Measurements from ENCODE around the gene NT5M. TPM values are rescaled to one million over a fixed set of nuclear protein-coding genes. Genes with fewer than 3 reads are reported as not detected.
A peak's percentile ranks its signal among the peaks of the same experiment; 100 is the strongest.

Gene NT5M
- total RNA-seq, 1 donor from 2014 or later, result 8.4 TPM

DNA sequence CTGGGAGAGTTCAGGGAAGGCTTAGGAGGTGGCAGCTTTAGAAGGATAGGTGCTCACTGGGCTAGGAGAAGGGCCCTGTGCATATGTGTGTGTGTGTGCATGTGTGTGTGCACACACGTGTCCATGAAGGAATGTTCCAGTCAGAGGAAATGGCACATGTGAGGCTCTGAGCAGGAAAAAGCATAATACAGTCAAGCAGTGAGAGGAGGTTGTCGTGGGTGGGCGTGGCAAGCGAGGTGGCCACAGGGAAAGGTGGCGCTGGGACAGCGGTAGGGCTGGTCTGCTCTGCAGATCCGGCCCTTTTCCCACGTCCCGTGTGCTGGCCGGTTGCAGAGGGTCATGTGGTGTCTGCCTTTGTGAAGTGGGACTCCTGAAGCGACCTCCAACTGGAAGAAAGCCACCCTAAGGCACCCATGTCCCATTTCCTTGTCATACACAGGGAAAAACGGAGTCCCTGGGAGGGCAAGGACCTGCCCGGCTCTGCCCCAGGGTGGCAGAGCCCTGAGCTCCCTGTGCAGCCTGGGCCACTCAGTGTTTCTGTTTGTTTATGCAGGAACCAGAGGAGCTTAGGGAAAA lies 40.1 kb downstream of the NT5M start:
- no peak for DNase-seq (ENCODE audit: low spot score)

DNA sequence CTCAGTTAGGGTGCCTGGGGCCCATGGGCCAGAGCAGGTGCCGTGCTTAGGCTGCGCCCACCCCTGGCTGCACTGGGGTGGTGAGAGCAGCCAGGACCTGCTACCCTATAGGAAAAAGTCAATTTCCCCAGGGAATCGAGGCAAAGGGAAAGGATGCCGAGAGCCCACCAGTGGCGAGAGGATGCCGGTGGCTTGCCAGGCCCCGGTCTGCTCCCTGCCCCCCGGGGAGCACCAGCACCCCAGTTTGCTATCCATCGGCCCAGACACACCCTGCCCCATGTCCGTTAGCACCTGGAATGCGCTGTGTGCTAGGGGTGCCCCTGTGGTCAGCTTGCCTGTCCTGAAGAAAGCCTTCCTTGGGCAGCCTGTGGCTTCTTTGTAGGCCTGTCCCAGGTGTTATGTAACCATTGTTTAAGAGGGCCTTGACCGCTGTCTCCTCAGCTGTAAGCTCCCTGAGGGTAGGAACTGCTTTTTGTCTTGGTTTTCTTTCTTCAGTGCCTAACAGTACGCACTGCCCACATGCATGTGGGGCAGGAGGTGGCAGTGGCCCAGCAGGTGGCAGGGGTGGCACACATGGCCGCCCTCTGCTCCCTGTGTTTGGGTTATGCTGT lies 40.8 kb downstream of the NT5M start:
- no peak for DNase-seq (ENCODE audit: low spot score)

- DNase-seq (ENCODE audit: low spot score), result no peak
Observed at GRCh38 chr17:17344507-17345293, 41.5 kb downstream of the NT5M start.

GRCh38 chr17:17345294-17345597 lies 42.1 kb downstream of the NT5M start:
- no peak for DNase-seq (ENCODE audit: low spot score)

GRCh38 chr17:17345686-17346427 lies 42.7 kb downstream of the NT5M start:
- DNase-seq (ENCODE audit: low spot score), result no peak

DNA sequence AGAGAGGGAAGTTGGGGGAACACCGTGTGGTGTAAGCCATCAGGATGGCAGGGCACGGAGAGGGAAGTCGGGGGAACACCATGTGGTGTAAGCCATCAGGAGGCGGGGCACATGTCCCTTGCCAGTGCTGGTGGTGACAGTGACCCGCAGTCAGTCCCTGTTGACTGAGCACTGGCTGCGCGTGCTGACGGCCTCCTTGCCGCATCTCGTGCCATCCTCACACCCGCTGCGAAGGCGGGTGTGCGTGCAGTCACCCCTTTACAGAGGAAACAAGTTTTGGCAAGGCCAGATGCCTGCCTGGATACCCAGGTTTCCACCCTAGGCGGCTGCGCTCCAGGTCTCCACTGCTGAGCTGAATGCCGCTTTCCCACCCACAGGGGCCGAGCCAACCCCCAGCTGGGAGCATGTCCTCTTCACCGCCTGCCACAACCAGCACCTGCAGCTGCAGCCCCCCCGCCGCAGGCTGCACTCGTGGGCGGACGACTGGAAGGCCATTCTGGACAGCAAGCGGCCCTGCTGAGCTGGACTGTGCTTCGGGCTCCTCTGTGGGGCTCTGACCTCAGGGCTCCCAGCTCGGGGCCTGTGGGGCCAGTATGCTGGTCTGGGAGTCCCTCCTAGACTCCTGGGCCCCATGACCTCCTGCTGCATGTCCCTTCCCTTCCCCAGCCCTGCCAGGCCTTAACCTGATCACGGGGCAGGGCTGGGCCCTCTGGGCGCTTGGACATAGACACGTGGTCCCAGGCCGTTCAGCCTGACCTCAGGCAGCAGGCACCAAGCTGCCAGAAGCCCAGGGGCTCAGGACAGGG lies 43.5 kb downstream of the NT5M start:
- DNase-seq (ENCODE audit: low spot score), result no peak

DNA sequence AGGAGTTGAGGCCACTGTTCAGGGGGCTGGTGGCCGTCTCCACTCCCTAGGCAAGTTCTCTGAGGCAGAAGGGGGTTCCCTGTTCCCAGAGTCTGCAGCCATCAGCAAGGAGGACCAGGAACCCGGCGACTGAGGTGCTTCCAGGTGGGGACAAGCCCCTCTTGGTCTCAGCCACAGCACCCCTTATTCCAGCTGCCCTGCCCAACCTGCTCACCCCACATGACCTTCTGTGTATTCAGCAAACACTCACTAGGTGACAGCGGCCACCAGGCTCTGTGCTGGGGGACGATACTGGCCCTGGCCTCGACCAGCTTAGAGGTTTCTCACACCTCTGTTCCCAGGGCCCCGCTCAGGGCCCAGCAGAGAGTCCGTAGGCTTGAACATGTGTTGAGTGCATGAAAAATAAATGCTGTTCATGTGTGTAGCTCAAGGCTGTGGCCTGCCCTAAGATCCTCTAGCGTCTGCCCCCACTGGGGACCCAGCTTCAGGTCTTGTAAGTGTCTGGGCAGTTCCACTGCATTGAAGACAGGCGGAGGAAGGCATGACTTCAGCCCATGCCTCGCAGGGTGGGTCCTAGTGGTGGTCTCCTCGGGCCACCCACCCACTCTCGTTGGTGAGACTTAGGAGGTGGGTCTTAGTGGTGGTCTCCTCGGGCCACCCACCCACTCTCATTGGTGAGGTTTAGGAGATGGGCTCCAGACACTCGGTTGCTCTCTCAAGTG lies 44.2 kb downstream of the NT5M start:
- DNase-seq (ENCODE audit: low spot score), result no peak

DNA sequence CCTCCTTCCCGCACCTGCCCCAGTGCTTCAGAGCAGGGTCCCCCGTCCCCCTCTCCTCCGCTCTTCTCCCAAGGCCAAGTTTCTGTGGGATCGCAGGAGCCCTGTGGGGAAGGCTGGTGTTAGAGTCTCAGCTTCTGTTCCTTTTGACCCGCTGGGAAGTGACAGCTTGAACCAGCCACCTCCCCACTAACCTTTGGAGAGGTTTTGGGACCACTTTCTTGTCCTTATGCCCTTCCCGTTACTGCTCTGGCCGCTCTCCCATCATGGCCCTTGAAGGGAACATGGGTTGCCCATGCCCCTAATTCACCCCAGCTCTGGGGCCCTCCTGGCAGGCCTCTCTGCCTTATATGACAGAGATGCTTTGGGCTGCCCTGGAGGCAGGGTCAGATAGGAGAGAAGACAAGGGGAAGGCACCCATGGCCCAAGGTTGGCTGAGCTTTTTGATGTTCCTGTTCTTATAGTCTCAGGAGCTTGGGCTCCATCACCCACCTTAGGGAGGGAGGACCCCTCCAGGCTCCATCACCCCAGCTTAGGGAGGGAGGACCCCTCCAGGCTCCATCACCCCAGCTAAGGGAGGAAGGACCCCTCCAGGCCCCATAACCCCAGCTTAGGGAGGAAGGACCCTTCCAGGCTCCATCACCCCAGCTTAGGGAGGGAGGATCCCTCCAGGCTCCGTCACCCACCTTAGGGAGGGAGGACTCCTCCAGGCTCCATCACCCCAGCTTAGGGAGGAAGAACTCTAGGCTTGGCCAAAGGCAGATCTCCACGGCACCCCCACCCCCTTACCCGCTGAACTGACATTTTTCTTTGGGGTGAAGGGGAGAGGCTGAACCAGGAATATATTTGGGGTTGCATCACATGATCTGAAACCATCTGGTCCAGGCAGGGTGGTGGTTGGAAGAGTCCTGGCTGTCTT lies 45.0 kb downstream of the NT5M start:
- no peak for DNase-seq (ENCODE audit: low spot score)

GRCh38 chr17:17348872-17349723 lies 45.9 kb downstream of the NT5M start:
- no peak for DNase-seq (ENCODE audit: low spot score)

DNA sequence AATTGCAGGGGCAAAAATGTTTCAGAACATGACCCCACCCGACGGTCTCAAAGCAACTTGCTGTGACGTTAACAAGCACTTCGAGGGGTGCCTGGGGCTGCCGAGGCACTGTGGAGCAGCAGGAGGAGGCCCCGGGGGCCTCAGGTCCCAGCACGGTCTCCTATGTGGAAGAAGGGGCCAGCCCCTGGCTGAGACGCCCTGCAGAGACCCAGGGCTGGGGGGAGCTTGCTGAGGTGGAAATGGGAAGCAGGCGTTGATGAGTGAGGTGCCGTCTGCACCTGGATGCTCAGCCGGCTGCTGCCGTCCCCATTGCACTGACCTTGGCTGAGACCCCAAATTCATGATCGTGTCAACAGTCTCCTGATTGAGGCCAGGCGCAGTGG lies 46.5 kb downstream of the NT5M start:
- DNase-seq (ENCODE audit: low spot score), result no peak

GRCh38 chr17:17350491-17351355 lies 47.5 kb downstream of the NT5M start:
- DNase-seq (ENCODE audit: low spot score), result peak; percentile 63

GRCh38 chr17:17351356-17351891 lies 48.3 kb downstream of the NT5M start:
- DNase-seq (ENCODE audit: low spot score), result no peak

- DNase-seq (ENCODE audit: low spot score), result no peak
Observed at GRCh38 chr17:17351901-17352781, 49.0 kb downstream of the NT5M start.

DNA sequence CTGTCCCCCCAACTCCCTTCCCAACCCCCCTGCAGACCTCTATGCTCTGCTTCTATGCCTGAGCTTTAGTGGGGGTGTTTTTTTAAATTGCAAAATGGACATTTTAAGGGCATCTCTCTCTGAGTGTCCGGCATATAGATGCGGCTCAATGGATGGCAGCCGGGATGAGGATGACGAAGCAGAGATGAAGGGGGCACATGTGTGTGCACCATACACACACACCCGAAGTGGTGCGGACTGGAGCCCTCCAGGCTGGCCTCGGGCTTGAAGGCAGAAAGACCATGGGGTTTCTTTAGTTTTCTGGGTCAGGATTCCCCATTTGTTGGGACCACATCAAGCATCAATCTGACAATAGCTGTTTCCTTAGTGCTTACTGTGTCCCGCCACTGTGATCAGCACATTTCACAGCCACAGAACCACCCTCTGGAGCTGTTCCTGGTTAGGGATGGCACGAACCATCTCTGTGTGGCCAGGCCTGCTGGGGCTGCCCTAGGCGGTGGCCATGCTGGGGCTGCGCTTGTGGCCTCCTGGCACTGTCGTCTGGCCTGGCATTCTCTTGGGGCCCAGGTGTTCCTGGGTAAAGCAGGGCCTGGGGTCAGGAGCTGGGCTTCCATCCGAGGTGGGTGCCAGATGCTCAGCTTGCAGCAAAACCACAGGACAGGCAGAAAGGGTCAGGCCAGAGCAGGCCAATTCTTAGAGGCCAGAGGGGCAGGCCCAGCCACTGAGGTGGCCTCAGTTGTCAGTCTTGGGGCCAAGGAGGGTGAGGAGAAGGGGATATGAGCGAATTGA lies 49.9 kb downstream of the NT5M start:
- no peak for DNase-seq (ENCODE audit: low spot score)

GRCh38 chr17:17353625-17354484 lies 50.7 kb downstream of the NT5M start:
- DNase-seq (ENCODE audit: low spot score), result no peak
